ENCODE measurements around the gene ZSCAN12.

DNA sequence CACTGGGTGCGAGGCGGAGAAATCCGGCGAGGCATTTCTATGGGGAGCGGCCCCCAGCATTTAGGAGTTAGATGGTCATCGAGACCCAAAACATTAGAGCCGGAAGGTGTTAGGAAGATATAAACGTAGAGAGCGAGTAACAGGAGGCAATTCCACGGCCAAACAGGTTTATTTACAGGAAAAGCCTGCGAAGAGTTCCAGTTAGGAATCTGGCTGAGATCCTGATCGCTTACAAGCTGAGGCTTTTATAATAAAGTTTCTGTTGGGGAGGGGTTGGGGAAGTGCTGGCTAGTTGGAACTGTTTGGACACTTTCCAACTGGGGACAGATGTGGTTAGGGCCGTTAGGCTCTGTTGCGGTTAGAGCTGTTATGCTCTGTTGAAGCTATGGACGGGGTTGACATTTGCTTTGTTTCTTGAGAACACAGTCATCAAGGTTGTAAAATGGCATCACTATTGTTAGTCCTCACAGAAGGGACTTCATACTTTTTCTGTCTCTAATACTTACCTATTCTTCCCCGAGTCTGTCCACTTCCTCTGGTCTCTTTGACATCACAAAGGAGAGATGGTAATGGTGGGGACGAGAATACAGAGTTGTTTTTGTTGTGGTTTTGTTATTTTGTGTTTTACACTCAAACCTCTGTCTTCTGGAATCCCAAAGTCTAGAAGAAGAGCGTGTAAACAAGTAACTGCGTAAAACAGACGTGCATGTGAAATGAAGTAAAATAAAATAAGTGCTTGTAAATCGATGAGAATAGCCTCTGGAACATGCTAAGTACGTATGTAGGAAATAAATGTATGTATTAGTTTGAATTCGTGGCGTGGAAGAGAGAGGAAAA lies 63.0 kb downstream of the ZSCAN12 start:
- TF ChIP-seq, protein P1, sequence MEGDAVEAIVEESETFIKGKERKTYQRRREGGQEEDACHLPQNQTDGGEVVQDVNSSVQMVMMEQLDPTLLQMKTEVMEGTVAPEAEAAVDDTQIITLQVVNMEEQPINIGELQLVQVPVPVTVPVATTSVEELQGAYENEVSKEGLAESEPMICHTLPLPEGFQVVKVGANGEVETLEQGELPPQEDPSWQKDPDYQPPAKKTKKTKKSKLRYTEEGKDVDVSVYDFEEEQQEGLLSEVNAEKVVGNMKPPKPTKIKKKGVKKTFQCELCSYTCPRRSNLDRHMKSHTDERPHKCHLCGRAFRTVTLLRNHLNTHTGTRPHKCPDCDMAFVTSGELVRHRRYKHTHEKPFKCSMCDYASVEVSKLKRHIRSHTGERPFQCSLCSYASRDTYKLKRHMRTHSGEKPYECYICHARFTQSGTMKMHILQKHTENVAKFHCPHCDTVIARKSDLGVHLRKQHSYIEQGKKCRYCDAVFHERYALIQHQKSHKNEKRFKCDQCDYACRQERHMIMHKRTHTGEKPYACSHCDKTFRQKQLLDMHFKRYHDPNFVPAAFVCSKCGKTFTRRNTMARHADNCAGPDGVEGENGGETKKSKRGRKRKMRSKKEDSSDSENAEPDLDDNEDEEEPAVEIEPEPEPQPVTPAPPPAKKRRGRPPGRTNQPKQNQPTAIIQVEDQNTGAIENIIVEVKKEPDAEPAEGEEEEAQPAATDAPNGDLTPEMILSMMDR (IDR thresholded peaks at IDR 0.05), result no peak
- TF ChIP-seq POLR2AphosphoS5 (IDR thresholded peaks at IDR 0.05), result no peak

Measured in upper lobe of left lung (tissue), 4 donors.